Ovary (tissue), 9 donors: Measurements from ENCODE around the gene RAB3GAP1. TPM values are rescaled to one million over a fixed set of nuclear protein-coding genes. Genes with fewer than 3 reads are reported as not detected.

ENCODE experiments used
- DNase-seq, 5 donors: peaks; one replicate each; pipeline ENCODE4 v3.0.0-alpha.2; 2019 to 2020
- H3K27ac ChIP-seq, 2 donors: fragments of 200-600 bp; one replicate each; pipeline versions ENCODE4 v1.5.1 to v1.8.0; 2019 to 2022
- H3K27me3 ChIP-seq: fragments of 200-600 bp; one replicate; pipeline ENCODE4 v1.8.0; 2022
- H3K36me3 ChIP-seq: fragments of 200-600 bp; sonication (generic); one replicate; pipeline ENCODE4 v1.5.1; 2019
- H3K4me1 ChIP-seq: one replicate; pipeline ENCODE4 v1.8.1; 2013; ENCODE audit warnings: mild to moderate bottlenecking, moderate library complexity; ENCODE audit not compliant: insufficient read depth
- H3K4me3 ChIP-seq: fragments of 200-600 bp; sonication (generic); one replicate; pipeline ENCODE4 v1.5.1; 2017
- H3K9me3 ChIP-seq, 2 donors: fragments of 200-600 bp in 1 of 2; sonication (generic) in 1 of 2; one replicate each; pipeline versions ENCODE4 v1.5.1 to v1.8.1; 2013 to 2019; ENCODE audit warnings: mild to moderate bottlenecking in 1 of 2, moderate library complexity in 1 of 2
- CTCF ChIP-seq, 3 donors: fragments of 450-650 bp in 2 of 3; fragments of 200-600 bp in 1 of 3; IDR thresholded peaks; one replicate each; pipeline versions ENCODE4 v1.5.1 to v1.8.0; 2016 to 2022; ENCODE audit warnings: antibody characterized with exemption in 3 of 3, mild to moderate bottlenecking in 1 of 3
- EP300 ChIP-seq: sonication (generic); formaldehyde crosslinking; IDR thresholded peaks from one replicate; pipeline ENCODE4 v1.6.1; 2017; ENCODE audit warnings: antibody characterized with exemption
- POLR2A ChIP-seq: fragments of 450-650 bp; IDR thresholded peaks from one replicate; pipeline ENCODE4 v1.6.1; 2017; ENCODE audit warnings: antibody characterized with exemption, mild to moderate bottlenecking, moderate library complexity
- WGBS, 3 donors: extraction: QIAGEN DNeasy Blood & Tissue Kit in 1 of 3; methylation state at CpG; one replicate each; pipeline versions ENCODE4 v1.1.5 to v1.1.7; 2013 to 2017; 5-methylcytosine and 5-hydroxymethylcytosine counted together
- intact Hi-C, 4 donors: fragments of 100-400 bp; cut with DNase I; formaldehyde crosslinking; loops; one replicate each; pipeline versions ENCODE4 v1.11.0 to v1.15.1; 2022 to 2023
- polyA plus RNA-seq, 2 donors: library from polyadenylated mRNA; stranded (reverse); fragments of 200-250 nt in 1 of 2; fragments of 350-450 nt in 1 of 2; fragmentation: Illumina TruSeq in 1 of 2; extraction: RNeasy Lipid Tissue Mini Kit (QIAGEN cat#74804) in 1 of 2; gene quantifications; one replicate each; pipeline ENCODE4 v1.2.3, GENCODE V29; 2013 to 2014
- total RNA-seq, 7 donors: library from RNA; depleted of rRNA in 2 of 7; stranded (reverse); fragments of >200 nt in 2 of 7; fragmentation: NEBNext Ultra II Directional in 3 of 7; extraction: Animal tissue kit (Norgen Biotek cat#: 25700) in 3 of 7; gene quantifications; one replicate each; pipeline versions ENCODE4 v1.1.0 to v1.2.4, GENCODE V29; 2016 to 2023
- donor health status: DM: no; HTN: no; CAD: no; lungs with moderate emphysema.
- donor health status: DM: no; HTN: no; CAD: no.
- donor health status: Bipolar disorder and iron deficiency.
- donor health status: DM: yes; HTN: yes; CAD: no.
- donor health status: DM: no; HTN: no; CAD: no.
- donor health status: DM: yes; HTN: yes; CAD: no.

RAB3GAP1 gene
- total and polyA plus RNA-seq, 9 donors, result 29.3 to 51.3 (median 44.3) TPM

GRCh38 chr2:135132314-135132713, 80.2 kb downstream of the RAB3GAP1 start:
- Histone ChIP-seq H3K4me1 (no peaks in the 10 kb centered on the region), H3K36me3 (no peaks in the 10 kb centered on the region), H3K27me3 (no peaks in the 10 kb centered on the region), H3K4me3 (no peak overlapping the region), H3K27ac (no peak overlapping the region), H3K9me3 (no peaks in the 10 kb centered on the region)
- WGBS, 3 donors, result 79 to 86% (median 83%) methylated on average over 1 of the region's 1 CpG
- intact Hi-C loops, result no loop called here
- TF ChIP-seq CTCF (IDR thresholded peaks at IDR 0.05) (no peak), EP300 (no peak), POLR2A (no peak)
- no peak for DNase-seq

GRCh38 chr2:135140606-135141005, 88.5 kb downstream of the RAB3GAP1 start:
- Histone ChIP-seq H3K36me3 (peaks cover 3% of the 10 kb centered on the region), H3K4me1 (no peaks in the 10 kb centered on the region)
- intact Hi-C loops, result no loop called here

GRCh38 chr2:135142323-135142722, 90.2 kb downstream of the RAB3GAP1 start:
- intact Hi-C loops, result no loop called here
- 96 to 100% (median 96%) methylated on average over 1 of the region's 1 CpG for WGBS, 3 donors
- TF ChIP-seq POLR2A, result no peak
- no peak for TF ChIP-seq CTCF (IDR thresholded peaks at IDR 0.05)
- TF ChIP-seq EP300, result no peak

More at GRCh38 chr2:135140606-135141005, 88.5 kb downstream of the RAB3GAP1 start:
- H3K27ac ChIP-seq, result no peak overlapping the region
- H3K4me3 ChIP-seq, result no peak overlapping the region
- peaks cover 0 to 5% of the 10 kb centered on the region in 2 donors for H3K9me3 ChIP-seq
- no peak for DNase-seq
- TF ChIP-seq EP300, result no peak
- no peak for TF ChIP-seq CTCF (IDR thresholded peaks at IDR 0.05)
- TF ChIP-seq POLR2A, result no peak
- H3K27me3 ChIP-seq, result no peaks in the 10 kb centered on the region

GRCh38 chr2:135144343-135144742, 92.3 kb downstream of the RAB3GAP1 start:
- no peak for DNase-seq
- H3K4me3 ChIP-seq, result no peak overlapping the region
- H3K36me3 ChIP-seq, result peaks cover 3% of the 10 kb centered on the region
- WGBS, 3 donors, result 96 to 99% (median 97%) methylated on average over 2 of the region's 2 CpGs
- H3K27ac ChIP-seq, result no peak overlapping the region
- H3K27me3 ChIP-seq, result no peaks in the 10 kb centered on the region
- intact Hi-C loops, result no loop called here
- H3K4me1 ChIP-seq, result no peaks in the 10 kb centered on the region
- H3K9me3 ChIP-seq, result peaks cover 0 to 5% of the 10 kb centered on the region in 2 donors
- TF ChIP-seq POLR2A (no peak), CTCF (IDR thresholded peaks at IDR 0.05) (no peak), EP300 (no peak)

More at GRCh38 chr2:135142323-135142722, 90.2 kb downstream of the RAB3GAP1 start:
- DNase-seq, result no peak
- peaks cover 3% of the 10 kb centered on the region for H3K36me3 ChIP-seq
- H3K27me3 ChIP-seq, result no peaks in the 10 kb centered on the region
- no peak overlapping the region for H3K4me3 ChIP-seq
- H3K9me3 ChIP-seq, result peaks cover 0 to 5% of the 10 kb centered on the region in 2 donors
- no peaks in the 10 kb centered on the region for H3K4me1 ChIP-seq
- H3K27ac ChIP-seq, result no peak overlapping the region
